ENCODE data around the gene MX1. TPM values are rescaled to one million over a fixed set of nuclear protein-coding genes. Genes with fewer than 3 reads are reported as not detected.

The MX1 gene
- total RNA-seq: 148 TPM
- polyA plus RNA-seq: 54.5 TPM
- long read RNA-seq, donor 1, partial matches to known transcripts: 0 of 1 reads
- long read RNA-seq, donor 1, other reads (novel, unspliced or antisense): 0 of 1 reads
- long read RNA-seq, donor 2, transcript MX1-202 (17 exons, 2,850 nt): major isoform, 16 of 31 reads
- long read RNA-seq, donor 2, partial matches to known transcripts: 15 of 31 reads
- long read RNA-seq, donor 2, other reads (novel, unspliced or antisense): 0 of 31 reads
- long read RNA-seq, donor 3, transcript MX1-202 (17 exons, 2,850 nt): major isoform, 12 of 37 reads
- long read RNA-seq, donor 3, partial matches to known transcripts: 25 of 37 reads
- long read RNA-seq, donor 3, other reads (novel, unspliced or antisense): 0 of 37 reads
- long read RNA-seq, donor 4, transcript MX1-202 (17 exons, 2,850 nt): major isoform, 5 of 10 reads
- long read RNA-seq, donor 4, partial matches to known transcripts: 5 of 10 reads
- long read RNA-seq, donor 4, other reads (novel, unspliced or antisense): 0 of 10 reads
- long read RNA-seq, donor 5, transcript MX1-202 (17 exons, 2,850 nt): major isoform, 19 of 79 reads
- long read RNA-seq, donor 5, partial matches to known transcripts: 60 of 79 reads
- long read RNA-seq, donor 5, other reads (novel, unspliced or antisense): 0 of 79 reads
- long read RNA-seq, donor 6, partial matches to known transcripts: 10 of 14 reads
- long read RNA-seq, donor 6, other reads (novel, unspliced or antisense): 0 of 14 reads
- long read RNA-seq, donor 7, transcript MX1-202 (17 exons, 2,850 nt): major isoform, 5 of 23 reads
- long read RNA-seq, donor 7, partial matches to known transcripts: 18 of 23 reads
- long read RNA-seq, donor 7, other reads (novel, unspliced or antisense): 0 of 23 reads
- long read RNA-seq, donor 8, transcript MX1-202 (17 exons, 2,850 nt): major isoform, 7 of 7 reads
- long read RNA-seq, donor 8, partial matches to known transcripts: 0 of 7 reads
- long read RNA-seq, donor 8, other reads (novel, unspliced or antisense): 0 of 7 reads
- long read RNA-seq, donor 9, transcript MX1-202 (17 exons, 2,850 nt): major isoform, 6 of 16 reads
- long read RNA-seq, donor 9, partial matches to known transcripts: 8 of 16 reads
- long read RNA-seq, donor 9, other reads (novel, unspliced or antisense): 0 of 16 reads
- long read RNA-seq, donor 10, partial matches to known transcripts: 5 of 6 reads
- long read RNA-seq, donor 10, other reads (novel, unspliced or antisense): 0 of 6 reads

- peak within 1 kb of the TSS; percentile 75 to 86 for H3K27ac ChIP-seq (ENCODE audit: low read depth in 1 of 2, low read length in 1 of 2)
- WGBS: under 1% methylated on average over 65 of the region's 65 CpGs
These were observed at the start of gene MX1 for GRCh38 chr21:41425954-41426675. Gene MX1, plus strand, starts transcription at chr21:41426239. Its CDS starts 5,832 bp downstream, at chr21:41432071.

GRCh38 chr21:41377715-41378114, 48.3 kb upstream of the MX1 start:
- H3K4me3 ChIP-seq (ENCODE audit: low read length in 2 of 2): peak overlapping the region in 1 of 2 donors; percentile 49
- H3K36me3 ChIP-seq (ENCODE audit: control insufficient read depth in 2 of 2, insufficient read depth in 2 of 2, low read length in 1 of 2): peaks cover 47 to 52% of the 10 kb centered on the region in 2 donors
- H3K4me1 ChIP-seq (ENCODE audit: control insufficient read depth in 2 of 2, insufficient read depth in 2 of 2, low read length in 2 of 2): peaks cover 55 to 84% of the 10 kb centered on the region in 2 donors
- peak overlapping the region in 1 of 2 donors; percentile 83 for H3K27ac ChIP-seq (ENCODE audit: low read depth in 1 of 2, low read length in 1 of 2)
- DNase-seq (ENCODE audit: low read depth in 6 of 9, low spot score in 9 of 9): peak in 1 of 9 donors; percentile 50
- H3K9me3 ChIP-seq (ENCODE audit: control insufficient read depth in 2 of 2, insufficient read depth in 1 of 2, low read length in 1 of 2): peaks cover 0 to 14% of the 10 kb centered on the region in 2 donors
- H3K27me3 ChIP-seq (ENCODE audit: control insufficient read depth in 2 of 2, insufficient read depth in 1 of 2, low read length in 1 of 2): no peaks in the 10 kb centered on the region
- WGBS: 93% methylated on average over 16 of the region's 16 CpGs

More at GRCh38 chr21:41425954-41426675, at the start of gene MX1:
- H3K4me3 ChIP-seq (ENCODE audit: low read length in 2 of 2): peak within 1 kb of the TSS; percentile 66 to 93
- no peaks in the 10 kb centered on the region for H3K27me3 ChIP-seq (ENCODE audit: control insufficient read depth in 2 of 2, insufficient read depth in 1 of 2, low read length in 1 of 2)
- H3K36me3 ChIP-seq (ENCODE audit: control insufficient read depth in 2 of 2, insufficient read depth in 2 of 2, low read length in 1 of 2): peaks cover 11 to 28% of the 10 kb centered on the region in 2 donors
- DNase-seq (ENCODE audit: low read depth in 6 of 9, low spot score in 9 of 9): peak; percentile 48 to 91 (median 74)
- H3K9me3 ChIP-seq (ENCODE audit: control insufficient read depth in 2 of 2, insufficient read depth in 1 of 2, low read length in 1 of 2): no peaks in the 10 kb centered on the region
- H3K4me1 ChIP-seq (ENCODE audit: control insufficient read depth in 2 of 2, insufficient read depth in 2 of 2, low read length in 2 of 2): peaks cover 2 to 49% of the 10 kb centered on the region in 2 donors

GRCh38 chr21:41378849-41379248, 47.2 kb upstream of the MX1 start:
- H3K27ac ChIP-seq (ENCODE audit: low read depth in 1 of 2, low read length in 1 of 2): peak overlapping the region in 1 of 2 donors; percentile 83
- H3K9me3 ChIP-seq (ENCODE audit: control insufficient read depth in 2 of 2, insufficient read depth in 1 of 2, low read length in 1 of 2): peaks cover 0 to 17% of the 10 kb centered on the region in 2 donors
- WGBS: 77% methylated on average over 8 of the region's 8 CpGs
- H3K4me3 ChIP-seq (ENCODE audit: low read length in 2 of 2): peak overlapping the region in 1 of 2 donors; percentile 49
- no peak for DNase-seq (ENCODE audit: low read depth in 6 of 9, low spot score in 9 of 9)
- H3K4me1 ChIP-seq (ENCODE audit: control insufficient read depth in 2 of 2, insufficient read depth in 2 of 2, low read length in 2 of 2): peaks cover 45 to 72% of the 10 kb centered on the region in 2 donors
- H3K36me3 ChIP-seq (ENCODE audit: control insufficient read depth in 2 of 2, insufficient read depth in 2 of 2, low read length in 1 of 2): peaks cover 57 to 64% of the 10 kb centered on the region in 2 donors
- H3K27me3 ChIP-seq (ENCODE audit: control insufficient read depth in 2 of 2, insufficient read depth in 1 of 2, low read length in 1 of 2): no peaks in the 10 kb centered on the region

GRCh38 chr21:41379901-41380300, 46.1 kb upstream of the MX1 start:
- H3K4me3 ChIP-seq (ENCODE audit: low read length in 2 of 2): peak overlapping the region in 1 of 2 donors; percentile 49
- peaks cover 62 to 71% of the 10 kb centered on the region in 2 donors for H3K36me3 ChIP-seq (ENCODE audit: control insufficient read depth in 2 of 2, insufficient read depth in 2 of 2, low read length in 1 of 2)
- peaks cover 0 to 17% of the 10 kb centered on the region in 2 donors for H3K9me3 ChIP-seq (ENCODE audit: control insufficient read depth in 2 of 2, insufficient read depth in 1 of 2, low read length in 1 of 2)
- no peaks in the 10 kb centered on the region for H3K27me3 ChIP-seq (ENCODE audit: control insufficient read depth in 2 of 2, insufficient read depth in 1 of 2, low read length in 1 of 2)
- H3K4me1 ChIP-seq (ENCODE audit: control insufficient read depth in 2 of 2, insufficient read depth in 2 of 2, low read length in 2 of 2): peaks cover 34 to 62% of the 10 kb centered on the region in 2 donors
- no peak overlapping the region for H3K27ac ChIP-seq (ENCODE audit: low read depth in 1 of 2, low read length in 1 of 2)
- 98% methylated on average over 12 of the region's 12 CpGs for WGBS
- no peak for DNase-seq (ENCODE audit: low read depth in 6 of 9, low spot score in 9 of 9)

- Histone ChIP-seq H3K27me3 (ENCODE audit: control insufficient read depth in 2 of 2, insufficient read depth in 1 of 2, low read length in 1 of 2) (no peaks in the 10 kb centered on the region), H3K4me1 (ENCODE audit: control insufficient read depth in 2 of 2, insufficient read depth in 2 of 2, low read length in 2 of 2) (peaks cover 22 to 43% of the 10 kb centered on the region in 2 donors), H3K4me3 (ENCODE audit: low read length in 2 of 2) (no peak overlapping the region), H3K9me3 (ENCODE audit: control insufficient read depth in 2 of 2, insufficient read depth in 1 of 2, low read length in 1 of 2) (peaks cover 0 to 17% of the 10 kb centered on the region in 2 donors), H3K36me3 (ENCODE audit: control insufficient read depth in 2 of 2, insufficient read depth in 2 of 2, low read length in 1 of 2) (peaks cover 68 to 86% of the 10 kb centered on the region in 2 donors), H3K27ac (ENCODE audit: low read depth in 1 of 2, low read length in 1 of 2) (no peak overlapping the region)
- no peak for DNase-seq (ENCODE audit: low read depth in 6 of 9, low spot score in 9 of 9)
These were observed 44.3 kb upstream of the MX1 start for GRCh38 chr21:41381731-41382130.

- no peak for DNase-seq (ENCODE audit: low read depth in 6 of 9, low spot score in 9 of 9)
- 96% methylated on average over 14 of the region's 14 CpGs for whole genome bisulfite sequencing
These were observed 38.8 kb upstream of the MX1 start for GRCh38 chr21:41387042-41387819.

GRCh38 chr21:41387824-41388223, 38.2 kb upstream of the MX1 start:
- no peak overlapping the region for H3K27ac ChIP-seq (ENCODE audit: low read depth in 1 of 2, low read length in 1 of 2)
- H3K27me3 ChIP-seq (ENCODE audit: control insufficient read depth in 2 of 2, insufficient read depth in 1 of 2, low read length in 1 of 2): no peaks in the 10 kb centered on the region
- DNase-seq (ENCODE audit: low read depth in 6 of 9, low spot score in 9 of 9): no peak
- H3K4me3 ChIP-seq (ENCODE audit: low read length in 2 of 2): no peak overlapping the region
- H3K36me3 ChIP-seq (ENCODE audit: control insufficient read depth in 2 of 2, insufficient read depth in 2 of 2, low read length in 1 of 2): peaks cover 40 to 76% of the 10 kb centered on the region in 2 donors
- WGBS: 99% methylated on average over 8 of the region's 8 CpGs
- H3K4me1 ChIP-seq (ENCODE audit: control insufficient read depth in 2 of 2, insufficient read depth in 2 of 2, low read length in 2 of 2): no peaks in the 10 kb centered on the region
- peaks cover 0 to 3% of the 10 kb centered on the region in 2 donors for H3K9me3 ChIP-seq (ENCODE audit: control insufficient read depth in 2 of 2, insufficient read depth in 1 of 2, low read length in 1 of 2)

More at GRCh38 chr21:41387042-41387819, 38.8 kb upstream of the MX1 start:
- Histone ChIP-seq H3K27me3 (ENCODE audit: control insufficient read depth in 2 of 2, insufficient read depth in 1 of 2, low read length in 1 of 2) (no peaks in the 10 kb centered on the region), H3K27ac (ENCODE audit: low read depth in 1 of 2, low read length in 1 of 2) (no peak overlapping the region), H3K9me3 (ENCODE audit: control insufficient read depth in 2 of 2, insufficient read depth in 1 of 2, low read length in 1 of 2) (peaks cover 0 to 7% of the 10 kb centered on the region in 2 donors), H3K4me3 (ENCODE audit: low read length in 2 of 2) (no peak overlapping the region), H3K36me3 (ENCODE audit: control insufficient read depth in 2 of 2, insufficient read depth in 2 of 2, low read length in 1 of 2) (peaks cover 46 to 76% of the 10 kb centered on the region in 2 donors), H3K4me1 (ENCODE audit: control insufficient read depth in 2 of 2, insufficient read depth in 2 of 2, low read length in 2 of 2) (no peaks in the 10 kb centered on the region)

Data from thymus (tissue), 14 donors.